CD14-positive monocyte (primary cell): ENCODE results near the gene TSPAN3. TPM values are rescaled to one million over a fixed set of nuclear protein-coding genes. Genes with fewer than 3 reads are reported as not detected.

Experiments used
- DNase-seq, 3 donors: peaks; one replicate each; pipeline ENCODE4 v3.0.0-alpha.2; 2011 to 2022
- H2AFZ ChIP-seq: 2 replicates; pipeline ENCODE4 v1.6.0; 2012; ENCODE audit warnings: mild to moderate bottlenecking, low read depth, low read length, inconsistent platforms; ENCODE audit not compliant: insufficient read depth, poor library complexity, severe bottlenecking
- H3K27ac ChIP-seq, 2 donors: 1 replicate in 1 of 2; 2 replicates in 1 of 2; pipeline ENCODE4 v1.5.1; 2012 to 2013; ENCODE audit warnings: low read length in 2 of 2, control low read depth in 1 of 2, inconsistent platforms in 1 of 2, low read depth in 1 of 2, mild to moderate bottlenecking in 1 of 2
- H3K27me3 ChIP-seq, 2 donors: one replicate each; pipeline versions ENCODE4 v1.6.0 to v1.6.1; 2011 to 2013; ENCODE audit warnings: low read length in 2 of 2; ENCODE audit not compliant: control insufficient read depth in 2 of 2, insufficient read depth in 2 of 2
- H3K36me3 ChIP-seq, 2 donors: replicated peaks in 1 of 2; 1 replicate in 1 of 2; 2 replicates in 1 of 2; pipeline versions ENCODE4 v1.5.1 to v1.6.1; 2012 to 2013; ENCODE audit warnings: low read length in 2 of 2, control low read depth in 1 of 2, inconsistent platforms in 1 of 2, mild to moderate bottlenecking in 1 of 2; ENCODE audit not compliant: insufficient read depth in 2 of 2, control insufficient read depth in 1 of 2
- H3K4me1 ChIP-seq, 2 donors: 1 replicate in 1 of 2; 2 replicates in 1 of 2; pipeline versions ENCODE4 v1.5.1 to v1.6.1; 2012 to 2013; ENCODE audit warnings: low read length in 2 of 2, control low read depth in 1 of 2, inconsistent platforms in 1 of 2, mild to moderate bottlenecking in 1 of 2, moderate library complexity in 1 of 2; ENCODE audit not compliant: insufficient read depth in 2 of 2, control insufficient read depth in 1 of 2
- H3K4me2 ChIP-seq: replicated peaks from 2 replicates; pipeline ENCODE3; 2012; ENCODE audit warnings: low read length, moderate library complexity, mild to moderate bottlenecking; ENCODE audit not compliant: poor library complexity, severe bottlenecking; ENCODE audit errors: extremely low read depth
- H3K4me3 ChIP-seq, 3 experiments: fragments of 200-600 bp in 1 of 3; sonication (generic) in 1 of 3; replicated peaks in 1 of 3; 1 replicate in 2 of 3; 2 replicates in 1 of 3; pipeline ENCODE4 v1.5.1; 2011 to 2013; ENCODE audit warnings: low read length in 3 of 3, mild to moderate bottlenecking in 3 of 3, control low read depth in 2 of 3, low read depth in 2 of 3, inconsistent platforms in 1 of 3, moderate library complexity in 1 of 3
- H3K79me2 ChIP-seq: 2 replicates; pipeline ENCODE4 v1.6.0; 2012; ENCODE audit warnings: mild to moderate bottlenecking, control low read depth, inconsistent platforms, low read length, moderate library complexity; ENCODE audit not compliant: insufficient read depth
- H3K9ac ChIP-seq: 2 replicates; pipeline ENCODE4 v1.6.0; 2017; ENCODE audit warnings: low read length, mild to moderate bottlenecking; ENCODE audit not compliant: insufficient read depth, poor library complexity, severe bottlenecking
- H3K9me3 ChIP-seq, 2 donors: replicated peaks in 1 of 2; 1 replicate in 1 of 2; 2 replicates in 1 of 2; pipeline versions ENCODE4 v1.5.1 to v1.6.1; 2012 to 2013; ENCODE audit warnings: low read length in 2 of 2, control low read depth in 1 of 2; ENCODE audit not compliant: control insufficient read depth in 1 of 2, insufficient read depth in 1 of 2
- H4K20me1 ChIP-seq: 2 replicates; pipeline ENCODE4 v1.6.0; 2012; ENCODE audit warnings: mild to moderate bottlenecking, low read length, control low read depth, moderate library complexity; ENCODE audit not compliant: insufficient read depth
- H3K27ac Mint-ChIP-seq, 7 donors: one replicate each; pipeline ENCODE4 v1.8.0; 2020; ENCODE audit warnings: mild to moderate bottlenecking in 7 of 7, mixed read lengths in 7 of 7, moderate library complexity in 6 of 7, inconsistent platforms in 2 of 7
- H3K27me3 Mint-ChIP-seq, 3 donors: one replicate each; pipeline ENCODE4 v1.8.0; 2021 to 2022; ENCODE audit warnings: low read depth in 3 of 3, mild to moderate bottlenecking in 3 of 3, mixed read lengths in 3 of 3, moderate library complexity in 3 of 3, inconsistent platforms in 1 of 3
- H3K36me3 Mint-ChIP-seq, 2 donors: one replicate each; pipeline ENCODE4 v1.8.0; 2020; ENCODE audit warnings: mixed read lengths in 2 of 2, inconsistent platforms in 1 of 2, mild to moderate bottlenecking in 1 of 2
- H3K4me1 Mint-ChIP-seq: one replicate; pipeline ENCODE4 v1.8.0; 2020; ENCODE audit warnings: mild to moderate bottlenecking, mixed read lengths
- H3K4me3 Mint-ChIP-seq, 2 donors: one replicate each; pipeline ENCODE4 v1.8.0; 2020; ENCODE audit warnings: mild to moderate bottlenecking in 2 of 2, mixed read lengths in 2 of 2, moderate library complexity in 1 of 2
- H3K9me3 Mint-ChIP-seq, 7 donors: one replicate each; pipeline ENCODE4 v1.8.0; 2020 to 2022; ENCODE audit warnings: mixed read lengths in 7 of 7, mild to moderate bottlenecking in 6 of 7, moderate library complexity in 6 of 7, inconsistent platforms in 2 of 7
- WGBS: methylation state at CpG from one replicate; pipeline ENCODE4 v1.1.5; 2013; ENCODE audit warnings: missing lambda C conversion rate; ENCODE audit not compliant: insufficient coverage; 5-methylcytosine and 5-hydroxymethylcytosine counted together
- intact Hi-C, 2 donors: fragments of 100-400 bp; cut with micrococcal nuclease; formaldehyde crosslinking; loops; one replicate each; pipeline versions ENCODE4 v1.15.0 to v1.15.1; 2023
- polyA plus RNA-seq, 3 donors: library from polyadenylated mRNA; depleted of rRNA in 1 of 3; unstranded in 2 of 3; stranded (reverse) in 1 of 3; fragments of 300-500 nt in 2 of 3; fragments of >200 nt in 1 of 3; fragmentation: Illumina TruSeq in 2 of 3; gene quantifications; 1 replicate in 2 of 3; 2 replicates in 1 of 3; pipeline ENCODE4 v1.2.3, GENCODE V29; 2012 to 2021
- TF ChIP-seq, protein P1 (sequence below): fragments of 200-600 bp; IDR thresholded peaks from one replicate; pipeline ENCODE4 v1.8.0; 2022; ENCODE audit warnings: antibody characterized with exemption, mild to moderate bottlenecking

TSPAN3 gene
- polyA plus RNA-seq, 3 donors = 26.0 to 68.0 (median 53.2) TPM

DNA sequence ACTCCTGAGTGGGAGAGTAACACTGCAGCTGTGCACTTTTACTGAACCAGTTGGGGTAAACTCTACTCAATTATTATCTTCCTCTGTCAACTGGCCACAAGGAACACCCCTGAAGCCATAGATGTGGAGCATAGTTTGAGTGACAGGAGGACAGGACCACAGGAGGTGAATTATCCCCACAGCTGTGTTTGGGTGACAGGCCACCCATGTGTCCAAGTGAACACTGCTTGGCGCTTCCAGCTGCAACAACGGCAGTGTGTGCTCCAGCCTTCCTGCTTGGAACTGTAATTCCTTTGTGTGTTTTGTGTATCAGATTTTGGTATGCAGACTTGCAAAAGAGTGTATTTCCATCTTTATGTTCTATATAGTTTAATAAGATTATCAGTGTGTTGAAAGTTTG is 20.2 kb upstream of the TSPAN3 start:
- no peaks in the 10 kb centered on the region for H4K20me1 ChIP-seq
- DNase-seq = no peak
- H3K9ac ChIP-seq = no peak overlapping the region
- no peaks in the 10 kb centered on the region for H3K4me1 ChIP-seq
- intact Hi-C loops = no loop called here
- H3K27ac ChIP-seq = no peak overlapping the region
- peaks cover 0 to 1% (median under 1%) of the 10 kb centered on the region in 3 donors for H3K27me3 Mint-ChIP-seq
- H3K9me3 ChIP-seq = no peaks in the 10 kb centered on the region
- H2AFZ ChIP-seq = no peak overlapping the region
- H3K36me3 Mint-ChIP-seq = no peaks in the 10 kb centered on the region
- no peaks in the 10 kb centered on the region for H3K27me3 ChIP-seq
- no peak overlapping the region for H3K4me3 Mint-ChIP-seq
- no peaks in the 10 kb centered on the region for H3K79me2 ChIP-seq
- no peaks in the 10 kb centered on the region for H3K9me3 Mint-ChIP-seq
- WGBS = 100% methylated on average over 2 of the region's 2 CpGs
- no peaks in the 10 kb centered on the region for H3K4me1 Mint-ChIP-seq
- no peak overlapping the region for H3K4me2 ChIP-seq
- no peaks in the 10 kb centered on the region for H3K36me3 ChIP-seq
- H3K4me3 ChIP-seq = no peak overlapping the region
- TF ChIP-seq, protein P1, sequence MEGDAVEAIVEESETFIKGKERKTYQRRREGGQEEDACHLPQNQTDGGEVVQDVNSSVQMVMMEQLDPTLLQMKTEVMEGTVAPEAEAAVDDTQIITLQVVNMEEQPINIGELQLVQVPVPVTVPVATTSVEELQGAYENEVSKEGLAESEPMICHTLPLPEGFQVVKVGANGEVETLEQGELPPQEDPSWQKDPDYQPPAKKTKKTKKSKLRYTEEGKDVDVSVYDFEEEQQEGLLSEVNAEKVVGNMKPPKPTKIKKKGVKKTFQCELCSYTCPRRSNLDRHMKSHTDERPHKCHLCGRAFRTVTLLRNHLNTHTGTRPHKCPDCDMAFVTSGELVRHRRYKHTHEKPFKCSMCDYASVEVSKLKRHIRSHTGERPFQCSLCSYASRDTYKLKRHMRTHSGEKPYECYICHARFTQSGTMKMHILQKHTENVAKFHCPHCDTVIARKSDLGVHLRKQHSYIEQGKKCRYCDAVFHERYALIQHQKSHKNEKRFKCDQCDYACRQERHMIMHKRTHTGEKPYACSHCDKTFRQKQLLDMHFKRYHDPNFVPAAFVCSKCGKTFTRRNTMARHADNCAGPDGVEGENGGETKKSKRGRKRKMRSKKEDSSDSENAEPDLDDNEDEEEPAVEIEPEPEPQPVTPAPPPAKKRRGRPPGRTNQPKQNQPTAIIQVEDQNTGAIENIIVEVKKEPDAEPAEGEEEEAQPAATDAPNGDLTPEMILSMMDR = no peak
- no peak overlapping the region for H3K27ac Mint-ChIP-seq

DNA sequence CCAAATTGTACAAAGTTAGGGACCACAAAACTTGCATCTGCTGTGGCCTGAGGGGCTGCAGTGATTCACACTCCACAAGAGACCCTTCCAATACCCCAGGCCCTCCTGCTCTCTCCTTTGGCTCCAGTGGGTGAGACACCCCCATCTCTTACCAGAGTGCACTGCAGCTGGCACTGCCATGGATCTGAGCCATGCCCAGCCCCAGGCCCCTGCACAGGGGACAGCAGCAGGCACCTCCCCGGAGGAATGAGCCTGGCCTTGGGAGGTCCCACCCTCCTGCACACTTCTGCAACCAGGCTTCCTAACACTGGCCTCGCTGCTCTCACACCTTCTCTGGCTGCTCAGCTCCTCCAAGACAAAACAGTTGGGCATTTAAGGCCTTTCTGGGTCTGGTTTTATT is 16.3 kb upstream of the TSPAN3 start:
- TF ChIP-seq, protein P1 = no peak
- Histone ChIP-seq H3K9me3 (no peaks in the 10 kb centered on the region), H3K4me3 (no peak overlapping the region), H4K20me1 (no peaks in the 10 kb centered on the region), H3K9ac (no peak overlapping the region), H3K4me2 (no peak overlapping the region), H2AFZ (no peak overlapping the region), H3K27ac (no peak overlapping the region), H3K79me2 (no peaks in the 10 kb centered on the region), H3K36me3 (no peaks in the 10 kb centered on the region), H3K27me3 (no peaks in the 10 kb centered on the region), H3K4me1 (peaks cover 12 to 18% of the 10 kb centered on the region in 2 donors)
- DNase-seq = no peak
- Mint-ChIP-seq H3K4me1 (peaks cover 19% of the 10 kb centered on the region), H3K27ac (no peak overlapping the region), H3K4me3 (no peak overlapping the region), H3K36me3 (no peaks in the 10 kb centered on the region), H3K9me3 (no peaks in the 10 kb centered on the region), H3K27me3 (peaks cover 0 to 5% (median 4%) of the 10 kb centered on the region in 3 donors)
- intact Hi-C loops = no loop called here
- 100% methylated on average over 1 of the region's 2 CpGs for WGBS
